Measurements from ENCODE around the gene TRIM66.

TRIM66 gene, protein sequence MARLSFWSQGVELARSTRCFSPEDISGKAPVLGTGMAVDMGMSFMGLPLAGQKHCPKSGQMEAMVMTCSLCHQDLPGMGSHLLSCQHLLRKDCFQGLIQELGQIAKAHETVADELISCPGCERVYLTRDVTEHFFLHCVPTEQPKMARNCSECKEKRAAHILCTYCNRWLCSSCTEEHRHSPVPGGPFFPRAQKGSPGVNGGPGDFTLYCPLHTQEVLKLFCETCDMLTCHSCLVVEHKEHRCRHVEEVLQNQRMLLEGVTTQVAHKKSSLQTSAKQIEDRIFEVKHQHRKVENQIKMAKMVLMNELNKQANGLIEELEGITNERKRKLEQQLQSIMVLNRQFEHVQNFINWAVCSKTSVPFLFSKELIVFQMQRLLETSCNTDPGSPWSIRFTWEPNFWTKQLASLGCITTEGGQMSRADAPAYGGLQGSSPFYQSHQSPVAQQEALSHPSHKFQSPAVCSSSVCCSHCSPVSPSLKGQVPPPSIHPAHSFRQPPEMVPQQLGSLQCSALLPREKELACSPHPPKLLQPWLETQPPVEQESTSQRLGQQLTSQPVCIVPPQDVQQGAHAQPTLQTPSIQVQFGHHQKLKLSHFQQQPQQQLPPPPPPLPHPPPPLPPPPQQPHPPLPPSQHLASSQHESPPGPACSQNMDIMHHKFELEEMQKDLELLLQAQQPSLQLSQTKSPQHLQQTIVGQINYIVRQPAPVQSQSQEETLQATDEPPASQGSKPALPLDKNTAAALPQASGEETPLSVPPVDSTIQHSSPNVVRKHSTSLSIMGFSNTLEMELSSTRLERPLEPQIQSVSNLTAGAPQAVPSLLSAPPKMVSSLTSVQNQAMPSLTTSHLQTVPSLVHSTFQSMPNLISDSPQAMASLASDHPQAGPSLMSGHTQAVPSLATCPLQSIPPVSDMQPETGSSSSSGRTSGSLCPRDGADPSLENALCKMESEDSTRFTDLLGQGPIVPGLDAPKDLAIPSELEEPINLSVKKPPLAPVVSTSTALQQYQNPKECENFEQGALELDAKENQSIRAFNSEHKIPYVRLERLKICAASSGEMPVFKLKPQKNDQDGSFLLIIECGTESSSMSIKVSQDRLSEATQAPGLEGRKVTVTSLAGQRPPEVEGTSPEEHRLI (N-terminal part only)

DNA sequence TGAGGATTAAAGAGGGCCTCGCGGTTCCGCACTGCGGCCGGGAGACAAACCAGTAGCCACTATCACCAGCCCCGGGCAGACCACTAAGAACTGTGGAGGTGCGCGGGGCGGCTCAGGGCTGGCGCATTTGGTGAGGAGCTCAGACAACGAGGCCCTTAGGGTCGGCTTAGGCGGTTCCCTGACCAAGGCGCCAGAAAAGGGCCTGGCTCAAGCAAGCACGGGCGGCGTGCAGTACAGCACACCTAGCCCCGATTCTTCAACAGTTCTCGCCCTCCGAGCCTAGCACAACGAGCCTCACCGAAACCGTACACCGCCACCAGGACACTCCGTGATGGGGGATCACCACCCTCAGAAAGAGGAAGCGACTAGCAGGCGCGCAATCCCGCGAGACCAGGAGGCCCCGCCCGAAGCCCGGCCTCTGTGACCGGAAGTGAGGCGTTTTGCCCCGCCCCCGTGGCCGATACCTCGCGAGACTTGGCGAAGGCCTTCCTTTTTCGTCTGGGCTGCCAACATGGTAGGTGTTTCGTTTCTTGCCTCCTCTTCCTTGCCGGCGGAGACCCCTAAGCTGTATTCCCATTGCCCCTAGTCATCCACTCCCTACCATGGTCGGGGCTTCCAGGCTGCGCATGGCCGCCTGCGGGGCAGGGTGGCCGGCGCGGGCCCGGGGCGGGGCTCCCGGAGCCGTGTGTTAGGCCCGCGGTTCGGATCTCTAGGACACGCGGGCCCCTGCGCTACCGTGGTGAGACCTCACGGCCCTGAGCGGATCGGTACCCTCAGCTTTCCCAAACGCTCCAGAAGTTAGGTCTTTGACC, at the start of gene TRIM66, which contains the start of gene RPL27A:
Gene TRIM66, minus strand, starts transcription at position 363 of the 812 bp plus-strand sequence. CDS start 10,391 bp downstream, outside the sequence.
Gene RPL27A, plus strand, starts transcription at position 490 of the 812 bp plus-strand sequence. Its CDS starts 22 bp downstream, at position 512.
- FAIRE-seq (no peak), DNase-seq (ENCODE audit: insufficient read length, low spot score) (peak; percentile 54)
- TF ChIP-seq, protein P1, sequence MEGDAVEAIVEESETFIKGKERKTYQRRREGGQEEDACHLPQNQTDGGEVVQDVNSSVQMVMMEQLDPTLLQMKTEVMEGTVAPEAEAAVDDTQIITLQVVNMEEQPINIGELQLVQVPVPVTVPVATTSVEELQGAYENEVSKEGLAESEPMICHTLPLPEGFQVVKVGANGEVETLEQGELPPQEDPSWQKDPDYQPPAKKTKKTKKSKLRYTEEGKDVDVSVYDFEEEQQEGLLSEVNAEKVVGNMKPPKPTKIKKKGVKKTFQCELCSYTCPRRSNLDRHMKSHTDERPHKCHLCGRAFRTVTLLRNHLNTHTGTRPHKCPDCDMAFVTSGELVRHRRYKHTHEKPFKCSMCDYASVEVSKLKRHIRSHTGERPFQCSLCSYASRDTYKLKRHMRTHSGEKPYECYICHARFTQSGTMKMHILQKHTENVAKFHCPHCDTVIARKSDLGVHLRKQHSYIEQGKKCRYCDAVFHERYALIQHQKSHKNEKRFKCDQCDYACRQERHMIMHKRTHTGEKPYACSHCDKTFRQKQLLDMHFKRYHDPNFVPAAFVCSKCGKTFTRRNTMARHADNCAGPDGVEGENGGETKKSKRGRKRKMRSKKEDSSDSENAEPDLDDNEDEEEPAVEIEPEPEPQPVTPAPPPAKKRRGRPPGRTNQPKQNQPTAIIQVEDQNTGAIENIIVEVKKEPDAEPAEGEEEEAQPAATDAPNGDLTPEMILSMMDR (IDR thresholded peaks at IDR 0.05; ENCODE audit: insufficient read depth, missing control alignments), result no peak

DNA sequence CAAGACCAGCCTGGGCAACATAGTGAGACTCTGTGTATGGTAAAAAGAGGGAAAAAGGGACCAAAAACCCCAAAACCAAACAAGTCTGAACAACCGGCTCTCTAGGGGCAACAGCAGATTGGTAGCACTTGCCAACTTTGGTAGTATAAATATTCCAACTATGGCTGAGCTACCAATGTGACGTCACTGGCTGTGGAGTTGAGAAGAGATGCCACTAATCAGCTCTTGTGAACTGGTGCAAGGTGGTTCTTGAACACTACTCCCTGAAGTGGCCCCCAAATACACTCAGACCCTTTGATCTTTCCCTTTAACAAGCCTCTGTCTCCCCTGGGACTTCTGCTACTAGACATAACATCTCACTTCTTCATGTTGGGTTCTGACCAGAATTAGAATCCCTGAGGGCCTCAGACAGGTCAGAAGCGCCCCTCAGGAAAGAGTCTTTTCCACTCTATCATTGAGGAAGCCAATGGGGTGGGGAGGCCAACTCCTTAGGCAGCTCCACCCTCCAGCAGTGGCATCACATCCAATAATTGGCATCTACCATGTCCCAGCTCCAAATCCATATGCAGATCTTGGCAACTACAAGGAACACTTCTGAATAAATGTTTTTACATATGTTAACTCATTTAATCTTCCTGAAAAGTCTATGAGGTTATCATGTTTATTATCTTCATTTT, 49.3 kb upstream of the TRIM66 start:
- TF ChIP-seq, protein P1 (IDR thresholded peaks at IDR 0.05; ENCODE audit: insufficient read depth, missing control alignments), result no peak
- no peak for DNase-seq (ENCODE audit: insufficient read length, low spot score)
- FAIRE-seq, result no peak

DNA sequence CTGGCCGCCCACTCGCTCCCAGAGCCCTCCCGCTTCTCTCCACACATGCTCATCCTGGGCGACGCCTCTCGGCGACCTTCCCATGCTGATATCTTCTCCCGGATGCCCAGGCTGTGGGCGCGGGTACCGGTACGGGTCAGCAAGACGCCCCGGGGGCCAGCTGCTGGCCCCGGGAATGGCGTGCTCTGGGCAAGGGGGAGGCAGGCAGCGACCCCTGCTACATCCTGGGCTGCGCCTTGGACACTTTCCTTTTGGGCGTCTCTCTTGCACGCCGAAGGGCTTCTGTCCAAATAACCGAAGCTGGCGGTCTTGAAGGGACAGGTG, 48.2 kb upstream of the TRIM66 start:
- TF ChIP-seq, protein P1 (IDR thresholded peaks at IDR 0.05; ENCODE audit: insufficient read depth, missing control alignments), result no peak
- DNase-seq (ENCODE audit: insufficient read length, low spot score) (no peak), FAIRE-seq (no peak)

DNA sequence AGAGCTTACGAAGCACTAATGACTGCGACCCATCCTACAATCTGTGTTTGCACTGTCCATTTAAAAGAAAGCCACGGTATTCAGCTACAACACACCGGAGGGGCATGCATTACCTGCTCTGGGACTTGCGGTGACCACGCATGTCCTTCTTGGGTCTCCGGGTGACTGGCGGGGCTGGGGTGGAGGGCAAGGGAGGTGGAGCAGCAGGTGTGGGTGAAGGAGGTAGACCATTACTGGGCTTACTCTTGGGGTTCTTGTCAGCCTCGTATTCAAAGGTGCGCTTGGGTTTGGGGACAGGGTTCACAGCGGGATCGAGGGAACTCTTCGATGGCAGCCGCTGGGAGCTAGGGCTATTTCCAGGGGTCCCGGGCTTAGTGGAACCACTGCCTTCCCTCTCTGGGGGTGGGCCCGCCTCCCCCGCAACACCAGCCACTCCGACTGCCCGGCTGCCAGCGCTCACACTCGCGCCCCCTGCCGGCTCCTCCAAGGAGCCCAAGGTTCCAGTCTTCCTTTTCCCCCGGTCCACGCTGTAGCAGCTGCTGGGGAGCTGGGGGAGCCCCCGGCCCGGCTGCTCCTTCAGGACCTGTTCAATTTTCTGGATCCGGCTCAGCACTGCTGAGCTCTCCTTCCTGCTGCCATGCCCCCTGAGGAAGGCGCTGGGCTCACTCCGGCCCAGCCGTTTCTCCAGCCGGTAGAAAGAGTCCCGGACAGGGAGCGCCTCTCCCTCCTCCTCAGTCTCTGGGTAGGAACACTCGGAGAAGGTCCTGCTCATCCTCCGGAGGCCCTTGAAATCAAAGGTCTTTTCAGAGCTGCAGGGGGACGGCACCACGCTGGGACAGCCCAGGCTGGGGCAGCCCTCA, 47.6 kb upstream of the TRIM66 start:
- FAIRE-seq (no peak), DNase-seq (ENCODE audit: insufficient read length, low spot score) (no peak)
- TF ChIP-seq, protein P1 (IDR thresholded peaks at IDR 0.05; ENCODE audit: insufficient read depth, missing control alignments), result no peak

DNA sequence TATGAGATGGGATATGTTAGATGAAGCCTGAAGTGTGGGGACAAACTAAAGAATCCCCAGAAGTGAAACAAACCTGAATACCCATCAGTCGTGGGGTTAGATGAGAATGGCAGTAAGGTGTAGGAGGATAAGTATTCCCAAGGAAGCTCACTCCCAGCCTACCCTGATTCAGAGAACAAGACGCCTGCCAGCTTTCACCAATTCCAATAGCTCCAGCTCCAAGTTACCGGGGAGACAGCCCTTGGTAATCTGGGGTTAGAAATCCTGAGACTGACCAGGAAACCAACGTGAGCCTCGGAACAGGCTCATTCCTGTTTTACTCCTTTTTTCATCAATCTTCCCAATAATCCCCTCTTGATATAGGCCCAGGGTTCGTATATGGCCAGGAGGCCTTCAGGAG, 46.6 kb upstream of the TRIM66 start:
- FAIRE-seq (no peak), DNase-seq (ENCODE audit: insufficient read length, low spot score) (no peak)
- TF ChIP-seq, protein P1 (IDR thresholded peaks at IDR 0.05; ENCODE audit: insufficient read depth, missing control alignments), result no peak
